GM12892 (cell line): ENCODE results near the gene MLXIP.

Experiments
- POLR2A ChIP-seq: IDR thresholded peaks from 2 replicates; pipeline ENCODE4 v1.6.1; 2011; ENCODE audit warnings: low read depth, low read length, control low read depth
- POLR2AphosphoS5 ChIP-seq: IDR thresholded peaks from 2 replicates; pipeline ENCODE4 v1.6.1; 2011; ENCODE audit warnings: low read depth, low read length, control low read depth
- TAF1 ChIP-seq: IDR thresholded peaks from 2 replicates; pipeline ENCODE4 v1.6.1; 2011; ENCODE audit warnings: low read depth, mild to moderate bottlenecking, control low read depth, low read length, borderline replicate concordance

GRCh38 chr12:122174155-122174845 lies 95.7 kb downstream of the MLXIP start, which contains the start of gene IL31:
- TF ChIP-seq POLR2AphosphoS5 (no peak), TAF1 (no peak), POLR2A (no peak)
